ENCODE results near the gene APH1A.
"Not testable (repeated sequence)": the region's sequence is repeated elsewhere in the genome, so short reads cannot be mapped to it uniquely, and the experiment has no call there.

Gene APH1A

DNA sequence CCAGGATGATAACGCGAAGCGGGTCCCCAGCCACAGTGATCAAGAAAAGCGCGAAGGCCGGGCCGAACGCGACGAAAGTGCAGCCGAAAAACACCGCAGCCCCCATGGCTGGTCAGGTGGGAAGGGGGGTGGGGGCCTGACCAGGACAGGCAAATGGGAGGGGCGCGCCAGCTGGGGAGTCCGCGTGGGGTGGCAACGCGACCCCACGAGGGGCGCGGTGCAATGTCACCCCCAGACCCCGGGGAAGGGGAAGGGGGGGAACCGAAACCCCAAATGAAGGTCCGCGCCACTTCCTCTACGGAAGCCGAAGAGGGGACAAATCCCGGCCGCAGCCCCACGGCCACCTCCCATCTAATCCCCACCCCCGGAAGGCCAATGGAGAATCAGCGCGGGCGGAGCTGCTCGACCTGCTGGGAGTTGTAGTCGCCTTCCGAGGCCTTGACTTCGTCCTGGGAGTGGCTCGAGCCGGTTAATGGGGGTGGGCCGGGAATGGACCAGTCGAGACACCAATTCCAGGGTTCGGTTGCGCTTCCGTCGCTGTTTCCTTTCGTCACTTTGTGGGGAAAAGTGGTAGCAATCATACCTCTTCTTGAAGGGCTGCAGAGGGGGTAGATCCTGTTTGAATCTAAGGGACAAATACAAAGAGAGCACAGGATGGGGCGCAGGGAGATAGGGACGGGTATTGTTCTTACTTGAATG, at the start of gene APH1A:
Gene APH1A (minus strand): TSS at position 312 of the 699 bp plus-strand sequence. CDS start 206 bp downstream, at position 106.
- peak; percentile 88 for DNase-seq (ENCODE audit: insufficient read length, low spot score)
- FAIRE-seq = peak; percentile 91

DNA sequence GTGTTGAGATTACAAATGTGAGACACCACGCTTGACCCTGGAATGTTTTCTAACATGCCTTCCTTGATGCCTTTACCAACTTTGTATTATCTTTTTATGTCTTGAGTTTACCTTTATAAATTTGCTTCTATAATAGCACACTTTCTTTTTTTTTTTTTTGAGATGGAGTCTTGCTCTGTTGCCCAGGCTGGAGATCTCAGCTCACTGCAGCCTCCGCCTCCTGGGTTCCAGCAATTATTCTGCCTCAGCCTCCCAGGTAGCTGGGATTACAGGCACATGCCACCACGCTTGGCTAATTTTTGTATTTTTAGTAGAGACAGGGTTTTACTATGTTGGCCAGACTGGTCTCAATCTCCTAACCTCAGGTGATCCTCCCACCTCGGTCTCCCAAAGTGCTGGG, 45.9 kb upstream of the APH1A start:
- not testable (repeated sequence) for DNase-seq (ENCODE audit: insufficient read length, low spot score); FAIRE-seq

DNA sequence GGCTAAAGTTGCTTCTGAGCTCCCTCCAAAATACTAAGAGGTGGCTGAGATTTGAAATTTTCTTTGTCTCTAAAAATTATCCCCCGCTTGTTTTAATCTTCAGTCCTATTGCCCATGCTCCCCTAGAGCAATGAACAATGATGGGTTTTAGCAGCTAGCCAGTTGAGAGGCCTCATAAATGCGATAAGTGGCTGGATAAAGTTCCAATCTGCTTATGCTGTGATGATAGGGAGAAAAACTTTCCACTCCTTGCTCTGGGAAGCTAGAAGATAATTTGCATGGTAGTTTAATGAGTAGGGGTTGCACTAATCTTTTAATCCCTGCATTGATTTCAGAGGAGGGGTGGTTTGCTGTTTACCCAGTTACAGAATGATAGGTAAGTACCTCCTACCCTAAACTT, 42.9 kb upstream of the APH1A start:
- FAIRE-seq (no peak), DNase-seq (ENCODE audit: insufficient read length, low spot score) (no peak)

DNA sequence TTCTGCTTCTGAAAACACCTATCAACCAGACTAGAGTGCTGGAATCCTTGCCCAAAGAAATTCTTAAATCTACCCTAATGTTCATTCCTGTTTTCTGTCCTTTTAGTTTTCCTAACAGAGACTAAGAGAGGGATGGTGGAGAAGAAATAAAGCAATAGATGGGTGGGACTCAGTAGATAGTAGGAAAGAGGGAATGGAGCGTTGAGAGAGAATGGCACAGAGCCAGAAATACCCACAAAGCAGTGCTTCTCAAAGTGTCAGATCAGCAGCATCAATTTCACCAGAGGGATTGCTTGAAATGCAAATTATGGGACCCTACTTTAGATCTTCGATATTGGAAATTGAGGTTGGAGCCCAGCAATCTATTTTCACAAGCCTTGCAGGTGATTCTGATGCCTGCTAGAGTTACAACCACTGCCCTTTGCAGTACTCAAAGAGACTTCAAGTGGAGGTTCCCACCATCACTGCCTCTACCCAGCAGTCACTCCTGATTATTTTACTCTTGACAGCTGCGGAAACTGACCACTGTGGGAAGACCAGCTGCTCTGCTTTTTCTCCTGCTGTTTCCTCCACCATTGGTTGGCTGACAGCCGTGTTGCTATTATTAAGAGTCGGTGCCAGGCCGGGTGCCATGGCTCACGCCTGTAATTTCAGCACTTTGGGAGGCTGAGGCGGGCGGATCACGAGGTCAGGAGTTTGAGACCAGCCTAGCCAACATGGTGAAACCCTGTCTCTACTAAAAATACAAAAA, 41.1 kb upstream of the APH1A start:
- DNase-seq (ENCODE audit: insufficient read length, low spot score) (no peak), FAIRE-seq (no peak)

DNA sequence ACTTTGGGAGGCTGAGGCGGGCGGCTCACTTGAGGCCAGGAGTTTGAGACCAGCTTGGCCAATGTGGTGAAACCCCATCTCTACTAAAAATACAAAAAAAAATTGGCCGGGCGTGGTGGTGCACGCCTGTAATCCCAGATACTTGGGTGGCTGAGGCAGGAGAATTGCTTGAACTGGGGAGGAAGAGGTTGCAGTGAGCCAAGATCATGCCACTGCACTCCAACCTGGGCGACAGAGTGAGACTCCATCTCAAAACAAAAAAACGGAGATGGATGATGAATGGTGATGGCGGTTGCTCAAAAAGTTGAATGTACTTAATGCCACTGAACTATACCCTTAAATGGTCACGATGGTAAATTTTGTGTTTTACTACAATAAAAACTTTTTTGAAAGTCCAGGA, 39.8 kb upstream of the APH1A start:
- not testable (repeated sequence) for DNase-seq (ENCODE audit: insufficient read length, low spot score); FAIRE-seq

DNA sequence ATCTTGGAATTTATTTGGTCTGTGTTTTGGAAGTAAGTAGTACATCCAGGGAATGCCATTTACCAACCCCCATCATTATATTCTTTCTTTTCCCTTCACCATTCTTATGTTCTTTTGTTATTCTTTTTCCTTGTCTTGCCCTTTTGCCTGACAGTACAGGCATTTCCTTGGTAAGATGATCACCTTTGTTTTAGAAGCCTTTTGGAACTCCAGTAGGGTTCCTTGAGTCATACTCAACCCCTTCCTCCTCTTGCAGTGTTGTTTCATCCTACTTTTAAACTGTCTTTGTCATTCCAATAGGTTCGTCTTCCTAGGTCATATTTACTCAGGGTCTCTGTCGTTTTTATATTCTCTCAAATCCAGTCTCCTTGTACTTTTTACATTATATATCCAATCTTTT, 34.1 kb upstream of the APH1A start:
- no peak for FAIRE-seq

DNA sequence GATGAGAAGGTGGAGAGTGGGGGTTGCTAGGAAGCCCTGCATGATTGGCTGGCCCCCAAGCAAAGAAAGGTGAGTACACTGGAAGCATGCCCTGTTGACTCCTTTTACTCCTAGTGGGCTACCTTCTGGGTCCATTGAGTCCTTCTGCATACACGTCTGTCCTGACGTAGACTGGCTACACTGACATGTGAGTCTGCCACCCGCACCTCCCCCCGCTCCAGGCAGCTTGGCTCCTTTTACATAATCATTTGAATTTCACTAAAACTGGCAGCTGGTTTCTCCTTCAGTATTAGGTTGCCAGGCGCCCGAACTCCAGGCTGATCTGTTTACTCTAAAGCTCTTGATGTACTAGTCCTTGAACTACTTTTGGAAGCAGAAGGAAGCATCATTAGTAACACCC, 33.5 kb upstream of the APH1A start:
- DNase-seq (ENCODE audit: insufficient read length, low spot score) (no peak), FAIRE-seq (no peak)

More for the DNA sequence above, 34.1 kb upstream of the APH1A start:
- no peak for DNase-seq (ENCODE audit: insufficient read length, low spot score)

DNA sequence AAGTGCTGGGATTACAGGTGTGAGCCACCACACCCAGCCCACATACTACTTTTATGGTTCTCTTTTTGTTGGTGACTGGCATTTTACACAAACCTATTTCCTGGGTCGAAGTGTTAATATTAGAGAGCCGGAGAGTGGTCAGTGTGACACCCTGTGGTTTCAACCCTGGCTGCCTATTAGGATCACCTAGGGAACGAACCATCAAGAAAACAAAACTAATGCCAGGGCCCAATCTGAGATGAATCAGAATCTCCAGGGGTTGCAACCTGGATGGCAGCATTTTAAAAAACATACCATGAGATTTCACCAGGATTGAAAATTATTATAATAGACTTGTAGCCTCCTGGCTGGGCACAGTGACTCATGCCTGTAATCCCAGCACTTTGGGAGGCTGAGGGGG, 30.9 kb upstream of the APH1A start:
- no peak for FAIRE-seq
- no peak for DNase-seq (ENCODE audit: insufficient read length, low spot score)

DNA sequence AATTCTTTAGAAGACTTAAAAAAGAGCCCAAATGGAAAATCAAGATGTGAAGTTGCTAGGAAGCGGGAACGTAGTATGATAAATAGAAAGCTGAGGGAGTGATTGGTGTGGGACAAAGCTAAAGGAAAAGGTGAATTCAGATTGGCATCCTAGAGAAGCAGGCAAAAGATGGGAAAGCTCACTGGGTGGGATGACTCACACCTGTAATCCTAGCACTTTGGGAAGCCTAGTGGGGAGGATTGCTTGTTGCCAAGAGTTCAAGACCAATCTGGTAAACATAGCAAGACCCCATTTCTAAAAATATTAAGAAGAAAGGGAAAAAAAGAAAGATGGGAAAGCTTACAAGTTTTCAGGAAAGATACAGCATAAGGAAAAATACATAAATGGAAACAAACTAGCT, 26.7 kb upstream of the APH1A start:
- no peak for FAIRE-seq
- DNase-seq (ENCODE audit: insufficient read length, low spot score) = no peak

DNA sequence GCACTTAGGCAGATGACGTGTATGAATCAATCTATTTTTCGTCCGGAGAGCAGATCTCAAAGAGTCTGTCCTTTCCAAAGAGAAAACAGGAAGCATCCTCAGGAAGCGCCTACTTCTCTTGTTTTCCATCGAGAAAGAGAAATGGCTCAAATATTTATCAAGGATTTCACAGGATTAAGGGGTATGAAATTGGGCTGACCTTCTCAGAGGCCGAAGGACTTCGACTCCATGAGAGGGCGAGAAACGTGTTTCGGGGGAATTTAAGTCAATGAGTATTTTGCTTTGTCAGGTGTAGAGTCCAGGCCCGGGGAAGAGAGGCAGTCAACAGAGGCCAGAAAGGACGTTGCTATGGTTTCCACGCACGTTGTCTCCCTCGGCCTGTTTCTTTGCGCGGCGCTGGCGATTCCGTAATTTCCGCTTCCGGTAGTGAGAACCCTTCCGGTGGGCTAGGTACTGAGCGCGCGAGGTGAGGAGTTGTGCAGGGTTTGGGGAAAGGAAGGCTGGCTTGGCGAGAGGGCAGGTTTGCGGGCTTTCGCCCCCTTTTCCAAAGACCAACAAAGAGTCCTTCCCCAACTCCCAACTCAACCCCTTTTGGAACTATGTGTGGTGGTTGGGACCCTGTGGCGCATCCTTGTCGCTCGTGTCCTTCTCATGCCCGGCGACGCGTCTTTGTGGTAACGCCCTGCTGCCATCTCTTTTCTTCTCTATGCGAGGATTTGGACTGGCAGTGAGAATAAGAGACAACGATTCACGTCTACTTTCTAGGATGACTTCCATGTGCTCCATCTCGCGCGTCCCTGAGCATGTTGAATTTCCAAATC, 24.8 kb upstream of the APH1A start, which contains the start of gene MRPS21:
Gene MRPS21 (plus strand): TSS at position 429 of the 821 bp plus-strand sequence. CDS start 506 bp downstream, outside the sequence.
- peak; percentile 88 for DNase-seq (ENCODE audit: insufficient read length, low spot score)

DNA sequence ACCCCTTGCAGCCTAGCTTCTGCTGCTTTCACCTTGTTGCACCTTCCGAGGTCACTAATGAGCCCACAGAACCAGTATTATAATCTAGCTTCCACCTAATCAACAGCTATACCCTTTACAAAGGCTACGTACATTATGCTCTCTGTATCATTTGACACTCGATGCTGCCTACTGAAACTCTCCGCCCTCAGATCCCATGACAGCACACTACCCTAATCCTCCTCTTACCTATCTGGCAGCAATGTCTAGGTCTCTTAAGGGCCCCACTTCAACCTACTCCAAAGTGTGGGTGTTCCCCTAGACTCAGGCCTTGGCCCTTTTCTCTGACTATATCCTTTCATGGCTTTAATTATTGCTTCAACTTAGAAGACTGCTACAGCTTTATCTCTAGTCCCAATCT, 20.0 kb upstream of the APH1A start:
- DNase-seq (ENCODE audit: insufficient read length, low spot score) (no peak), FAIRE-seq (no peak)

More for the DNA sequence above, 24.8 kb upstream of the APH1A start, which contains the start of gene MRPS21:
- FAIRE-seq = peak; percentile 99

DNA sequence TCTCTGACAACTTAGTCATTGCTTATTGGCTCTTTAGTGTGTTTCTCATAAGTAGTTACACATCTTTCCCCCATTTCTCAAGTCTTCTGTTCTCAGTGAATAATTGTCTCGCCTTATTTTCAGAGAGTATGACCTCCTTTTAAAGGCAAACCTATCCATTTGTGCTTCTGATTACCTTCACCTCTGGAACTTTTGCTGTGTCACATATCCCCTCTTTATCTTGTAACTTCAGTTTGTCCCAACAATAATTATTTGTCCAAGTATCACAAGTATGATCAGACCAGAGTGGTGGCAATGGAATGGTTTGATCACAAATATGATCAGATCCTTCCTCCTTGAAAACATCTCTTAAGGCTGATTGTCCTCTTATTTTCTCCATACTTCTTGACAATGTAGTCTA, 19.6 kb upstream of the APH1A start:
- no peak for FAIRE-seq
- DNase-seq (ENCODE audit: insufficient read length, low spot score) = no peak

DNA sequence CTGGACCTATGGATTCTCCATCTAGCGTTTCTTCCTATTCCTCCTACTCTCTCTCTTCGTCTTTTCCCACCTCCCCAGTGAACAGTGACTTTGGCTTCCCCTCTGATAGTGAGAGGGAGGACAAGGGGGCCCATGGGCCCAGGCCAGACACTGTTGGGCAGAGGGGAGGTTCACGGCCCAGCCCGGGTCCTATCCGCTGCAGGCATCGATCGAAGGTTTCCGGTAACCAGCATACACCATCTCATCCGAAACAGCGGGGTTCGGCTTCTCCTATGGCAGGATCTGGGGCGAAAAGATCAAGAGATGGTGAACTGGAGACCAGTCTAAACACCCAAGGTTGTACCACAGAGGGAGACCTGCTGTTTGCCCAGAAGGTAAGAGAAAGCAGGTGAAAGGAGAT, 14.4 kb upstream of the APH1A start:
- DNase-seq (ENCODE audit: insufficient read length, low spot score) = no peak
- no peak for FAIRE-seq

DNA sequence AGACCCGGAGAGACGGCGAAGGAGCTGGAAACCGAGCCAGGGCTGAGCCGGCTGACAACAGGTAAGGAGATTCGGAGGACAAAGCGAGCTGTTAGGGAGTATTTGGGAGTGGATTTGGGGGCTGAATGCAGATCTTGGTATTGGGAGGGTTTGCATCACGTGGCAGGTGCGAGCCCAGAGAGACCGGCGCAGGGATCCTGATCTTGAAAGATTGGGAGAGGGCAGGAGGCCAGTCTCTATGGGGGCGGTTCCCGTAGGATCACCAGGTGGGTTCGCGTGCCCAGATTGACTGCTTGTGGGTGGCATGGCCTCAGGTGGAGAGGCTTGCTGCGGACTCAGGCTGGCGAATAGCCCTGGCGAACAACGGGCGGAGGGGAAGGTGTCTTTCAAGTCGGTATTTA, 13.7 kb upstream of the APH1A start:
- no peak for FAIRE-seq
- no peak for DNase-seq (ENCODE audit: insufficient read length, low spot score)

DNA sequence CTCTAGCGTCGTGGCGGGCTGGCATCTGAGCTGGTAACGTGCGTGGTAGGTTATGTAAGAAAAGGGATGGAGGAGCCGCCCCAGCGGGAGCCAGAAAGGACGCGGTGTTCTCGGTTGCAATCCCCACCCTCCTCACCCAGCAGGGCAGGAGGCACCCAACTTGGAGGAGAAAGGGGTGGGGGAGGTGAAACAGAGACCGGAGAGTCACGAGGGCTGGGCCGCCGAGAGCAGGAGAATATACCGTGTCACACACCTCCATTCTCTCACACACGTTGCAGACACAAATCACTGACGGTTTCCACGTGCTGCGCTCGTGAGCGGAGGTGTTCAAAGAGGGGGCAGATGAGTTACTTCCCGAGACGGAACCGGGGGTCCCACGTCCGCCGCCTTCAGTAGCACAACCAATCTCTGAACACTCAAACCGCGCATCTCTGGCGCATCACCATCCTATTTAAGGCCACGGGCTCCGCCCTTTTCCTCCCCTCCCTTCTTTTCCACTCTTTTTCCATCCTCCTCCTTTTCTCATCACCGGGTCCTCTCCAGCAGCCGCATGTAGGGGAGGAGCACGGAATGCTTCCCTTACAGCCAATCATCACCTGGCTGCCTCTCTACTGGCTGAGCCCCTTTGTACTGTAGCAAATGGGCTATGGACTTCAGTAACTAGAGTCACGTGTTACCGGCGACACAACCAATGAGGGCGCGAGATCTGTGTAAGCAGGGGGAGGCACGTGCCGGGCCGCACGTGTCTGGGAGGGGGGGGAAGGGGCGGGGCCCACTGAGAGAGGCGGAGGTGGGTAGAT, 13.1 kb upstream of the APH1A start, which contains the start of gene CIART:
Gene CIART (plus strand): TSS at position 797 of the 800 bp plus-strand sequence. CDS start 714 bp downstream, outside the sequence.
- DNase-seq (ENCODE audit: insufficient read length, low spot score) = peak; percentile 31
- peak; percentile 96 for FAIRE-seq

DNA sequence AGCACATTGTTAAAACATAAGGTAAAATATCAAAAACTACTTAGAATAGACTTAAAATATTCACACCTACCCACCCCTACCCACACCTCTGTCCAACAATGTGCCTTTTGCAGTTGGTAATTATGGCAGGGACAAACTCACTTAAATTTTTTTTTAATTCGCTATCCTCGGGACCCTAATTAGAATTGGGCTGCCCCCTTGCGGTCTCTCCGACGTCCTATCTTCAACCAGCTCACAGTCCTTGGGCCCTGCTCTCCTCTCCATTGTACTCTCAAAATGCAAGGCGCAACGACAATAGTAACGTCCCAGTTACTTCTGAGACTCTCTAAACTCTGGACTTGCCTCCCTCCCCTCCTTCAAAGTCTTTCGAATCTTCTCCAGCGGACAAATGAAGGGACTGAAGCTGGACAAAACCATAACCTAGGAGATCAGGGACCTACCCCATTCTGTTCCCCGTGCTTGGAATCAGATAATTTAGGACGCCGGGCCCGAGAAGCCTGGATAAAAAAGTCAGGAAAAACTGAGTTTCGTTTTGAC, 12.5 kb upstream of the APH1A start:
- no peak for DNase-seq (ENCODE audit: insufficient read length, low spot score)
- FAIRE-seq = no peak

DNA sequence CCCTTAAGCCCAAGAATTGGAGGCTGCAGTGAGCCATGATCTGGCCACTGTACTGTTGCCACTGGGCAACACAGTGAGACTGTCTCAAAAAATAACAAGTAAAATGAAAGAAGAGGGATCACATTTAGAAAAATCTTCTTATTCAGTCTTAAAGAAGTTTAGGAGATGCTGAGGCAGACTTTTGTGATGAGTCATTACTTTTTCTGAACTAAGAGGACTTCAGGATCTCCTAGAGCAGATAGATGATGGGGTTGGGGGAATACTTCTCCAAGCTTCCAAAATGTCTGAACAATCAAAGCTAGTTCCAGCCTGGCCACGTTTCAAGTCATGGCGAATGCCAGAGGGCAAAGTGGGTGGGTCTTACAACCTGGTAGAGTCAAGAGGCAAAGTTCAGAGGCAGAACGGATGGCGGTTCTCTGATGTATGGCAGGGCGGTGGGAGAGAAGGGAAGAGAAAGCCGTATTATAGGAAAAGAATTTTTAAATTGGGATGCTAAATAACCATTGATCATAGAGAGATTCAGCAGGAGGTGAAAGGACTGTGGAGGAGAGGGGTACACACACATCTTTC, 11.4 kb upstream of the APH1A start:
- no peak for FAIRE-seq

DNA sequence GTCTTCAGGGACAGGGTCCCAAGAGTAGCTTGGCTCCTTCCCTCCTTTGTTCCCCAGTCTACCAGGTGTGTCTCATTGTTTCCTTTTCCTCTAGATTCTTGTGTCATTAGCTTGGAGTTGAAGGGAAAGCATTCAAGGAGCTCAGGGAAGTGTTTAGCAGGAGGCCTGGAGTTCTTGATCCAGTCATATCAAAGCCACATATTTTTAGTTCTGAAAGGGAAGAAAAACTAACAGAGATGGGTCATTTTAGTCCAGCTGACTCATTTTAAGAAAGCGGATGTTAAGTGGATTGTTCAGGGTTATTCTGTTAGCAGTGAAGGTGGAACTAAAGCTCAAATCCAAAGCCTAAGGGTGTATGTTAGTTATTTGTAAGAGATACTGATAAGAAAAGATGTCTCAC, 4.5 kb upstream of the APH1A start:
- no peak for DNase-seq (ENCODE audit: insufficient read length, low spot score)
- peak; percentile 42 for FAIRE-seq

More for the DNA sequence above, 11.4 kb upstream of the APH1A start:
- no peak for DNase-seq (ENCODE audit: insufficient read length, low spot score)

DNA sequence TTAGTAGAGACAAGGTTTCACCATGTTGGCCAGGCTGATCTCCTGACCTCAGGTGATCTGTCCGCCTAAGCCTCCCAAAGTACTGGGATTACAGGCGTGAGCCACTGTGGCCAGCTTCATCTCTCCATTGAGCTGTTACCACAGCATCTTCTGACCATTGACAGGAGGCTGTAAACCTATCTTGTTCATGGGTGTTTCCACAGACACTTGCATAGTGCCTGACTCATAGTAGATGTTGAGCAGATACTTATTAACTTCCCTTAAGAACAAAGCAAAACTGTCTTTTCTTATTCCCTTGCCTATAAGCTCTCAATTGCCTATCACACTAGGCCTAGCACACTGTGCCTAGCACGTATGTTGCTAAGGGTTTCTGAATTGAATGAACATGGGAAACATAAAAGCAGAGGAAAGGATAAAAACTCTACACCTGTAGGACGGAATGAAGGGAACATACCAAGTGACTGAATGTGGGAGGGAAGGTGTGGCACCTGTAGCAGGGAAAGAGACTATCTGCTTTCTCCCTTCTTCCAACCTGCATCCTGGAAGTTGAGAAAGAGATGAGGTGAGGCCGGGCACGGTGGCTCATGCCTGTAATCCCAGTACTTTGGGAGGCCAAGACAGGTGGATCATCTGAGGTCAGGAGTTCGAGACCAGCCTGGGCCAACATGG, 2.6 kb upstream of the APH1A start:
- FAIRE-seq = no peak
- DNase-seq (ENCODE audit: insufficient read length, low spot score) = no peak

Measured in GM19239 (cell line).